Pancreas (tissue), 10 donors: ENCODE results near the gene ZBP1. TPM values are rescaled to one million over a fixed set of nuclear protein-coding genes. Genes with fewer than 3 reads are reported as not detected.
A peak's percentile ranks its signal among the peaks of the same experiment; 100 is the strongest.

ENCODE experiments used
- ATAC-seq, 4 donors: fragments of 200-7000 bp; cut with Tn5 transposase; one replicate each; pipeline versions ENCODE4 v1.8.0 to v1.9.1; 2020; ENCODE audit warnings: mild to moderate bottlenecking in 4 of 4, moderate library complexity in 4 of 4
- DNase-seq, 6 donors: peaks; one replicate each; pipeline ENCODE4 v3.0.0-alpha.2; 2020
- FAIRE-seq: peaks from 2 replicates; lab custom pipeline; 2012; peaks lifted over from hg19 to GRCh38; lab: Jason Lieb, UNC
- H3K27ac ChIP-seq, 4 donors: fragments of 200-600 bp; sonication (generic); 1 replicate in 3 of 4; 2 replicates in 1 of 4; pipeline versions ENCODE4 v1.5.0 to v1.8.0; 2020
- H3K27me3 ChIP-seq, 4 donors: fragments of 200-600 bp; one replicate each; pipeline ENCODE4 v1.8.0; 2021
- H3K36me3 ChIP-seq, 3 donors: fragments of 200-600 bp; sonication (generic) in 1 of 3; one replicate each; pipeline versions ENCODE4 v1.5.0 to v1.8.0; 2020 to 2021
- H3K4me1 ChIP-seq, 3 donors: fragments of 200-600 bp; one replicate each; pipeline ENCODE4 v1.8.0; 2021
- H3K4me3 ChIP-seq, 4 donors: fragments of 200-600 bp; sonication (generic) in 2 of 4; one replicate each; pipeline versions ENCODE4 v1.5.0 to v1.8.0; 2020 to 2021
- H3K9me3 ChIP-seq, 4 donors: fragments of 200-600 bp; one replicate each; pipeline ENCODE4 v1.8.0; 2021
- CTCF ChIP-seq, 4 donors: fragments of 200-600 bp; sonication (generic) in 3 of 4; IDR thresholded peaks; one replicate each; pipeline versions ENCODE4 v1.5.0 to v1.8.0; 2021; ENCODE audit warnings: antibody characterized with exemption in 4 of 4
- WGBS, 2 donors: extraction: QIAGEN DNeasy Blood & Tissue Kit; methylation state at CpG; one replicate each; pipeline ENCODE4 v1.1.7; 2013; 5-methylcytosine and 5-hydroxymethylcytosine counted together
- intact Hi-C, 3 donors: fragments of 100-400 bp; cut with DNase I; formaldehyde crosslinking; loops; one replicate each; pipeline versions ENCODE4 v1.11.1 to v1.14.2; 2022
- polyA plus RNA-seq, 2 donors: library from polyadenylated mRNA; stranded (reverse); fragments of 200-250 nt; gene quantifications; one replicate each; pipeline ENCODE4 v1.2.3, GENCODE V29; 2013
- total RNA-seq, 6 donors: library from RNA; stranded (reverse); fragmentation: NEBNext Ultra II Directional in 4 of 6; extraction: Animal tissue kit (Norgen Biotek cat#: 25700) in 4 of 6; gene quantifications; one replicate each; pipeline versions ENCODE4 v1.2.1 to v1.2.4, GENCODE V29; 2021 to 2023
- donor health status: healthy with polysubstance abuse.
- donor health status: DM: no; HTN: no; CAD: no; lungs with moderate emphysema.
- donor health status: DM: no; HTN: no; CAD: no.
- donor health status: control.
- donor health status: control.
- donor health status: Bipolar disorder and iron deficiency.
- donor health status: DM: yes; HTN: yes; CAD: no.
- donor health status: DM: no; HTN: no; CAD: no.
- donor health status: DM: no; HTN: no; CAD: no.
- donor health status: DM: yes; HTN: yes; CAD: no.

The ZBP1 gene
- total and polyA plus RNA-seq, 8 donors = 0.09 to 0.90 (median 0.17) TPM; not detected in 3

DNA sequence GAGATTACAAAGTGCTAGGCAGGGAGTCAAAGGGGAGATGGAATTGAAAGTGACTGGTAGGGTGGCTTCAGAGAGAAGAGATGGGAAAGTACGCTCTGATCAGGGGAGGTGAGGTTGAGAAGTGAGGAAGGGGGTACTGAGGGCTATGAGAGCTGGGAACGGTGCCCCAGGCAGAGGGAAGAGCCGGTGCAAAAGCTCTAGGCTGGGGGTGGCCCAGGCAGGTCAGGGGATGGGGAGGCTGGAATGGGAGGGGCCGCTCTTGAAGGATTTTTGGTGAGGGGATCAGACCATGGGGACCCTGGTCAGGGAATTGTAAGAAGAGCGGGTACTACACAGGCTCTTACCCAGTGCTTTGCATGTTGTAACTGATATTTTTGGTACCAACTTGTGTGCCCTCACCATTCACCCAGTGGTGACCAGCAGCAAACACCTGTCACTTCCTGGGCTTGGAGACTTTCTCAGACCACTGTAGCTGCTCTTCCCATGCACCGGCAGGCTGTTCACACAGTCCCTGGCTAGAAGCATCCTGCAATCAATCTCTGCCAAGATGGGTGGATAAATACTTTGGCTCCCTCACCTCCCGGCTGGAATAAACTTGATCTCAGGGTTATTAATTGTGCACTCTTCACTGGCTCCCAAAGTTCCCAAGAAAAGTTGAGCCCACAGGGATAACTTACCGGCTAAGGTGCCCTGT is 35.3 kb downstream of the ZBP1 start:
- FAIRE-seq (no peak), DNase-seq (no peak), ATAC-seq (no peak)
- no peaks in the 10 kb centered on the region for H3K9me3 ChIP-seq
- H3K4me1 ChIP-seq = no peaks in the 10 kb centered on the region
- no peaks in the 10 kb centered on the region for H3K36me3 ChIP-seq
- H3K27me3 ChIP-seq = no peaks in the 10 kb centered on the region
- no peak overlapping the region for H3K27ac ChIP-seq
- WGBS, 2 donors = 50 to 52% methylated on average over 8 of the region's 8 CpGs
- TF ChIP-seq CTCF (IDR thresholded peaks at IDR 0.05) = no peak
- no peak overlapping the region for H3K4me3 ChIP-seq
- intact Hi-C loops = loop anchor here in 2 of 3 donors (10.0 kb wide), 2 partner anchors 60 to 210 kb away; partner anchors contain the start of gene CTCFL (in 1 of the 2)

- no peak for TF ChIP-seq CTCF (IDR thresholded peaks at IDR 0.05)
- H3K27ac ChIP-seq = peak overlapping the region in 1 of 4 donors; percentile 47
- no peaks in the 10 kb centered on the region for H3K9me3 ChIP-seq
- FAIRE-seq (no peak), DNase-seq (no peak), ATAC-seq (no peak)
- 67 to 78% methylated on average over 18 of the region's 18 CpGs for WGBS, 2 donors
- intact Hi-C loops = loop anchor here in 2 of 3 donors (10.0 kb wide), 2 partner anchors 59 to 209 kb away; partner anchors contain the start of gene CTCFL (in 1 of the 2)
- no peaks in the 10 kb centered on the region for H3K36me3 ChIP-seq
- no peaks in the 10 kb centered on the region for H3K4me1 ChIP-seq
- no peak overlapping the region for H3K4me3 ChIP-seq
- H3K27me3 ChIP-seq = peaks cover 0 to under 1% (median 0%) of the 10 kb centered on the region in 4 donors
These were observed 36.7 kb downstream of the ZBP1 start for GRCh38 chr20:57583289-57584257.

GRCh38 chr20:57582432-57583288 is 37.6 kb downstream of the ZBP1 start:
- H3K27me3 ChIP-seq = peaks cover 0 to 5% (median 0%) of the 10 kb centered on the region in 4 donors
- no peaks in the 10 kb centered on the region for H3K4me1 ChIP-seq
- H3K9me3 ChIP-seq = no peaks in the 10 kb centered on the region
- TF ChIP-seq CTCF (IDR thresholded peaks at IDR 0.05) = no peak
- intact Hi-C loops = loop anchor here in 2 of 3 donors (10.0 kb wide), 2 partner anchors 58 to 208 kb away; partner anchors contain the start of gene CTCFL (in 1 of the 2)
- ATAC-seq (peak; percentile 40 to 80 (median 74)), DNase-seq (no peak), FAIRE-seq (no peak)
- H3K4me3 ChIP-seq = no peak overlapping the region
- H3K27ac ChIP-seq = peak overlapping the region in 1 of 4 donors; percentile 52
- H3K36me3 ChIP-seq = no peaks in the 10 kb centered on the region
- 13 to 16% methylated on average over 21 of the region's 21 CpGs for WGBS, 2 donors

- Histone ChIP-seq H3K4me1 (no peaks in the 10 kb centered on the region), H3K9me3 (no peaks in the 10 kb centered on the region), H3K4me3 (no peak overlapping the region), H3K36me3 (no peaks in the 10 kb centered on the region), H3K27ac (peak overlapping the region in 1 of 4 donors; percentile 52), H3K27me3 (peaks cover 0 to 5% (median 0%) of the 10 kb centered on the region in 4 donors)
- TF ChIP-seq CTCF (IDR thresholded peaks at IDR 0.05) = no peak
- intact Hi-C loops = loop anchor here in 2 of 3 donors (10.0 kb wide), 2 partner anchors 57 to 207 kb away; partner anchors contain the start of gene CTCFL (in 1 of the 2)
- 53 to 64% methylated on average over 5 of the region's 5 CpGs for WGBS, 2 donors
- ATAC-seq = no peak
- no peak for FAIRE-seq
- no peak for DNase-seq
These were observed 38.2 kb downstream of the ZBP1 start for GRCh38 chr20:57582029-57582378.
